Measurements from ENCODE around the gene LYZL2. TPM values are rescaled to one million over a fixed set of nuclear protein-coding genes. Genes with fewer than 3 reads are reported as not detected.
"Not testable (repeated sequence)": the region's sequence is repeated elsewhere in the genome, so short reads cannot be mapped to it uniquely, and the experiment has no call there.

The LYZL2 gene
- total and polyA plus RNA-seq, 2 of the 8 experiments (the other 6 are each of a cell fraction or from before 2014, with no cell fraction given) = not detected

- POLR2A ChIA-PET (ENCODE audit: partially characterized antibody); H3K4me2 ChIP-seq (ENCODE audit: insufficient read depth in 1 of 2, low read depth in 2 of 2, low read length in 2 of 2); H4K20me1 ChIP-seq (replicated peaks in 1 of 2; ENCODE audit: control insufficient read depth in 1 of 2, insufficient read depth in 2 of 2, low read length in 2 of 2); H4K91ac ChIP-seq (replicated peaks; ENCODE audit: insufficient read length, low read length); H4K8ac ChIP-seq (ENCODE audit: extremely low read depth, insufficient read depth, low read length); H2BK20ac ChIP-seq (ENCODE audit: low read length); H3K4me3 ChIP-seq (ENCODE audit: extremely low read depth in 1 of 4, insufficient read depth in 2 of 4, low read depth in 3 of 4, low read length in 4 of 4); H3K14ac ChIP-seq (ENCODE audit: insufficient read length); H2BK15ac ChIP-seq (ENCODE audit: low read length); H3K56ac ChIP-seq (replicated peaks; ENCODE audit: insufficient read length, low read depth, low read length); H3K27me3 ChIP-seq (replicated peaks in 1 of 4; ENCODE audit: control insufficient read depth in 3 of 4, extremely low read depth in 1 of 4, insufficient read depth in 3 of 4, low read length in 3 of 4); FAIRE-seq; H3K9ac ChIP-seq (replicated peaks in 1 of 4; ENCODE audit: extremely low read depth in 1 of 4, low read depth in 3 of 4, low read length in 3 of 4); H3K23me2 ChIP-seq (ENCODE audit: low read depth, low read length); H3K18ac ChIP-seq (ENCODE audit: extremely low read depth, low read length); H3K27ac ChIP-seq (ENCODE audit: low read depth, low read length); H2BK5ac ChIP-seq (ENCODE audit: low read depth, low read length); H3K79me2 ChIP-seq (ENCODE audit: control insufficient read depth in 1 of 2, insufficient read depth in 2 of 2, low read length in 2 of 2); H3K4ac ChIP-seq (replicated peaks; ENCODE audit: insufficient read length, low read depth, low read length); H3K23ac ChIP-seq (ENCODE audit: insufficient read length); H3K36me3 ChIP-seq (ENCODE audit: control insufficient read depth in 2 of 4, insufficient read depth in 4 of 4, low read length in 3 of 4); H3K79me1 ChIP-seq (ENCODE audit: low read depth, low read length); H3K9me3 ChIP-seq (ENCODE audit: insufficient read depth in 2 of 2, low read depth in 1 of 2, low read length in 1 of 2); H2BK12ac ChIP-seq (ENCODE audit: low read depth, low read length); H2AFZ ChIP-seq (ENCODE audit: low read length); H2AK5ac ChIP-seq (ENCODE audit: low read depth, low read length); H2BK120ac ChIP-seq (replicated peaks; ENCODE audit: low read depth, low read length); H3K4me1 ChIP-seq (replicated peaks in 1 of 4; ENCODE audit: control insufficient read depth in 3 of 4, insufficient read depth in 4 of 4, low read length in 3 of 4); H4K5ac ChIP-seq (ENCODE audit: insufficient read length, low read depth, low read length): not testable (repeated sequence)
- WGBS, 2 experiments (ENCODE audit: extremely low coverage in 1 of 2, insufficient coverage in 1 of 2, insufficient read length in 1 of 2, insufficient replicate concordance in 2 of 2, low coverage in 1 of 2, low lambda C conversion rate in 2 of 2, missing lambda C conversion rate in 1 of 2) = 90% methylated on average over 9 of the region's 10 CpGs; no CpG with 5 or more reads in 1 of the 2 experiments
- DNase-seq (ENCODE audit: low read depth in 1 of 2, low spot score in 2 of 2) = peak in 1 of 2 experiments; percentile 24
- CTCF ChIA-PET (ENCODE audit: partially characterized antibody) = interaction anchor here (1.1 to 1.6 kb wide), 3 partner anchors 11 to 12 kb away, joined by 3 to 6 read pairs (median 3); no protein-coding TSS in a partner anchor
Observed at GRCh38 chr10:30651470-30652397, 22.2 kb upstream of the LYZL2 start.
